ENCODE measurements around the gene EFEMP2. TPM values are rescaled to one million over a fixed set of nuclear protein-coding genes. Genes with fewer than 3 reads are reported as not detected.

Gene EFEMP2
- total RNA-seq, 2 experiments from 2014 or later, result 15.3 to 20.0 TPM

DNA sequence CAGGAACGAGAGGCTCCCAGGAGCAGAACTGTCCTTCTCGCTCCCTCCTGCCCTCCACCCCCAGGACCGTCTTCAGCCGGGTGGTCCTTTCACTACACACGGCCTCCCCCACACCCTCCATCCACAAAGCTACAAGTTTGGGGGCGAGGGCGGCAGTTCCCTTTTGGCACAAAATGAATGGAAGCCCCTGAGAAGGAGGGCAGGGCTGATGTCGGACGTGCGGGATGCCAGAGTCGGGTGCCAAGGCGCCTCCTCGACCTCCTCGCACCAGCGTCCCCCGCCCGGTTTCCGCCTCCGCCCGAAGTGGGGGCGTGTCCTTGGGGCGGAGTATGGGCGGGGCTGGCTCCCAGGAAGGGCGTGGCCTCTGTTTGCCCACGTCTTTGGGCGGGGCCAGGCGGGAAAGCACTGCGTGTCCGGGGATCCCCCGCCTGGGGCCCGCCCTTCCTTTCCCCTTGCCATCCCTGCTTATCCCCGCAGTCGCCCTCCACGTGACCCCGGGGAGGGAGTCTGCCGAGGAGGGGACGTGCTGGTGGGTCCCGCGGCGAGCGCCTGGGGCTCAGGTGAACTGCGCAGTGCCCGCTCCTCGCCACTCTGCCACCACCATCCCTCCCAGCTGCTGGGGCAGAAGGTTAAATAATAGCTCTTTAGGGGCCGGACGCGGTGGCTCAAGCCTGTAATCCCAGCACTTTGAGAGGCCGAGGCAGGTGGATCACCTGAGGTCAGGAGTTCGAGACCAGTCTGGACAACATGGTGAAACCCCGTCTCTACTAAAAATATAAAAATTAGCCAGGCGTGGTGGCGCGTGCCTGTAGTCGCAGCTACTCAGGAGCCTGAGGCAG, 937 bp upstream of the EFEMP2 start:
- H3K4me3 Mint-ChIP-seq, result peak overlapping the region; percentile 77
- POLR2A ChIA-PET, result interaction anchor here (1.6 to 7.5 kb wide), 4 partner anchors 11 to 21 kb away, joined by 5 to 176 read pairs (median 22); partner anchors contain the start of genes CCDC85B, CFL1, FIBP and MUS81
- ATAC-seq (ENCODE audit: low read depth) (peak; percentile 85), DNase-seq (peak; percentile 100)
- no peaks in the 10 kb centered on the region for H3K36me3 Mint-ChIP-seq
- H3K27ac Mint-ChIP-seq, result peak overlapping the region; percentile 77
- H3K9me3 Mint-ChIP-seq, result no peaks in the 10 kb centered on the region
- no peaks in the 10 kb centered on the region for H3K27me3 Mint-ChIP-seq
- peaks cover 33% of the 10 kb centered on the region for H3K4me1 Mint-ChIP-seq

DNA sequence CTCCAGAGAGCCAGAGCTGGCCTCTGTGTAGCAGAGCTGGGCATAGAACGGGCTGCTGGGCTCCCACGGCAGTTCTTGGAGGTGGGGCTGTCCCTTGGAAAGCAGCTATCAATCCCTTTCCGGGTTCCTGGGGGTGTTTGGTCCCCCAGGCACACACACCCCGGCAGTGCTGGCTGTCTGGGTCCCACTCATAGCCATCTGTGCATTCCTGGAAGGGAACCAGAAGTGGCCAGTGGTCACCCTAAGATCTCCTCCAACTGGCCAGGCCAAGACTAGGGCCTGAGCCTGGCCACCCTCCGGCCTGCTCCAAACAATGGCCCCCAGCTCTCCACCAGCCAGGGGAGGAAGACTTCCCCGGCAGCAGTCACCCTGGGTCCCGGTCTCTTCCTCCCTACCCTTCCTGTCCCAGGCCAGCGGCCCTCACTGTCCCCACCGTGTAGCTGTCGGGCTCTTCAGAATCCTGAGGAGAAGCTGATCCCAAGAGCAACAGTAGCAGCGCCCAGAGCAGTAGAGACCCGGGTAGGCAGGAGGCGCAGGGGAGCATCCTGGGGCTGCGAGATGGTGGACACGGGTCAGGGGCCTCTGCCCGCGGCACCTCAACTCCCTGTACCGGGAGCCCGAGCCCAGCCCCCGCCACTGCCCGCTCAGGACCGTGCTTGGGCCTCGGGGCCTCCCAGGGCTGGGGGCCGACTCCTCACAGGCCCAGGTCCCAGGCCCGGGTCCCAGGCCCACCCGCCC, 620 bp downstream of the EFEMP2 start:
- H3K4me3 Mint-ChIP-seq, result peak overlapping the region; percentile 19
- no peaks in the 10 kb centered on the region for H3K27me3 Mint-ChIP-seq
- H3K9me3 Mint-ChIP-seq, result no peaks in the 10 kb centered on the region
- peaks cover 23% of the 10 kb centered on the region for H3K4me1 Mint-ChIP-seq
- POLR2A ChIA-PET, result interaction anchor here (0.8 to 7.5 kb wide), 8 partner anchors 10 to 56 kb away, joined by 3 to 176 read pairs (median 9); partner anchors contain the start of genes CCDC85B, CFL1, FIBP and MUS81
- H3K27ac Mint-ChIP-seq, result peak overlapping the region; percentile 40
- peaks cover 5% of the 10 kb centered on the region for H3K36me3 Mint-ChIP-seq
- no peak for ATAC-seq (ENCODE audit: low read depth)
- no peak for DNase-seq

DNA sequence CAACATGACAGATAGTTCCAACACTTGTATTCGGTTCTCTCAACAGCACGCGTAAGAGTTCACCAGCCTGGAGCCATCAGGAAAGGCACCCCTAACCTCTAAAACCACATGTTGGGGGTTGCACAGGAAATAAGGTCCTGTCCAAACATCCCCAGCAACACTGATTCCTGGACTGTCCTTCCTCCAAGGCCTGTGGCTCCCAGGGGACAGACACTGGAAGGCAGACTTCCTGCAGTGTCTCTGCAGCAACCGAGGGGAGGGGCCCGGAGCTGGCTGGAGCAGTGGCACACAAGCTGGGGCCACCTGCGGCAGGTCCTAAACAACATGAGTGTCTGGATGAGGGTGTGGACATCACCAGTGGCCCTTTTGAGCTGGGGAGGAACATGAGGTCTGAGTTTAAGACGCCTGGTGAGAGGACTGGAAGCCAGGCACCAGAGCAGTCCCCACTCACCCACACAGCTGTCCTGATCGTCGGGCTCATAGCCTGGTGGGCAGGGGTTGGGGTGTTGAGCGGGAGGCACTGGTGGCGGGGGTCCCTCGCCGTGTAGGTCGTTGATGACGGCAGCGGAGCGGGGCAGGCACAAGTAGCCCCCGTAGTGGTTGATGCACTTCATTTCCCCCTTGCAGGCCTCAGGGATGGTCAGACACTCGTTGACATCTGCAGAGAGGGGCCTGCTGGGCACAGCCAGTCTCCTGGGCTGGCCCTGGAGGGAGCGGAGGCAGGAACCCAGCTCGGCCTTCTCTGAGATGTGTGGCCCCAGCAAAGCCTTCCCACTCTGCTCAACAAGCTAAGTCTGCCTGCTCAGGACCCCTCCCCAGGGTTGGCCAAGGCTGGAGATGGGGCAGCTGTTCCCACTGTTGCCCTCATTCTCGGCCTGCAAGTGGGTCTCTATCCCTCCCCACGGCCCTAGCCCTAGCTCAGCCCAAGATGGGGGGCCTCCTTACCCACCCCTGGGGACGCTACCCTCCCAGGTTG, 1.6 kb downstream of the EFEMP2 start:
- no peak for ATAC-seq (ENCODE audit: low read depth)
- Mint-ChIP-seq H3K4me3 (peak overlapping the region; percentile 25), H3K27me3 (no peaks in the 10 kb centered on the region), H3K27ac (no peak overlapping the region), H3K36me3 (peaks cover 5% of the 10 kb centered on the region), H3K9me3 (no peaks in the 10 kb centered on the region), H3K4me1 (peaks cover 21% of the 10 kb centered on the region)
- POLR2A ChIA-PET, result interaction anchor here (0.6 to 7.5 kb wide), 12 partner anchors 9 to 232 kb away, joined by 3 to 176 read pairs (median 5); partner anchors contain the start of genes CCDC85B, CFL1, CTSW and FIBP
- no peak for DNase-seq

DNA sequence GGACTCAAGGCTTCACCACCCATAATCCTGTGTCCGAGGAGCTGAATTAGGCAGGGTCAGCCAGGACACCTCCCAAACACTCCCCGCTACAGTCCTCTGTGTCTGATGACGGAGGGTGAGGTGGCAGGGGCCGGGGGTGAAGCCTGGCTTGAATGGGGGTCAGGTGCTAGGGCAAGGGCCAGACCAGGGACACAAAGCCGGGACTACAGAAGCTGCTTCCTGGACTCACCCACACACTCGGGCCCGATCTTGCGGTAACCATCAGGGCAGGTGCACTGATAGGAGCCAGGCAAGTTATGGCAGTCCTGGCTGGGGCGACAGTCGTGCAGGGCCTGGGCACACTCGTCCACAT, 2.3 kb downstream of the EFEMP2 start:
- H3K27ac Mint-ChIP-seq, result peak overlapping the region; percentile 36

DNA sequence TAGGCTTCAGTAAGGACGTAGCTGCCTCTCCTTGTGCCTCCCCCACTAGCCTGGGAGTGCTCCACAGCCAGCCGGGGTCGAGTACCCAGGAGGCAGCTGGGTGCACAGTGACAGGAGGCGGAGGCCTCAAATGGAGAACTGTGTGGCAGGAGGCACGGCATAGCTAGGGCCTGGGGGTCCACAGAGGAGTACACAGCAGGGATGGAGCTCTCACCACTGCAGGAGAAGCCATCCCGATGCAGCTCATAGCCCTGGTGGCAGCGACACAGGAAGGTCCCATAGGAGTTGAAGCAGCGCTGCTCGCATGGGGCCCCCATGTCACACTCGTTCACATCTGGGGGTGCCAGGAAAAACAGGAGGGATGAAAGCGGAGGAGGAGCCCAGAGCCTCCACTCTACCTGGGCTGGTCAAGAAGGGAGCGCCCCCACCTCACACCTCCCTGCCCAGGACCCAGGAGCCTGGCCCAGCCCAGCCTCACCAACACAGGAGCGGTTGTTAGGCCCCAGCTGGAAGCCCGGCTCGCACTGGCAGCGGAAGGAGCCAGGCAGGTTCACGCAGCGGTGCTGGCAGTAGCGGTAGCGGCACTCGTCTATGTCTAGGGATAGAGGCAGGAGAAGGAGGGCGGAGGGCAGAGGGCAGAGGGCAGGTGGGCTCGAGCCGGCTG, 2.8 kb downstream of the EFEMP2 start:
- peaks cover 8% of the 10 kb centered on the region for H3K36me3 Mint-ChIP-seq
- peak overlapping the region; percentile 36 for H3K27ac Mint-ChIP-seq
- ATAC-seq (ENCODE audit: low read depth) (no peak), DNase-seq (no peak)
- H3K9me3 Mint-ChIP-seq, result no peaks in the 10 kb centered on the region
- peaks cover 25% of the 10 kb centered on the region for H3K4me1 Mint-ChIP-seq
- POLR2A ChIA-PET, result interaction anchor here (0.6 to 7.5 kb wide), 9 partner anchors 9 to 231 kb away, joined by 3 to 176 read pairs (median 8); partner anchors contain the start of genes CCDC85B, CFL1, CTSW and FIBP
- no peak overlapping the region for H3K4me3 Mint-ChIP-seq
- H3K27me3 Mint-ChIP-seq, result no peaks in the 10 kb centered on the region

More for the DNA sequence above, 2.3 kb downstream of the EFEMP2 start:
- no peaks in the 10 kb centered on the region for H3K9me3 Mint-ChIP-seq
- POLR2A ChIA-PET, result interaction anchor here (2.1 to 7.5 kb wide), 6 partner anchors 9 to 232 kb away, joined by 7 to 176 read pairs (median 20); partner anchors contain the start of genes CCDC85B, CFL1, CTSW and FIBP
- H3K4me3 Mint-ChIP-seq, result peak overlapping the region; percentile 25
- H3K27me3 Mint-ChIP-seq, result no peaks in the 10 kb centered on the region
- H3K4me1 Mint-ChIP-seq, result peaks cover 21% of the 10 kb centered on the region
- DNase-seq, result no peak
- H3K36me3 Mint-ChIP-seq, result peaks cover 5% of the 10 kb centered on the region
- ATAC-seq (ENCODE audit: low read depth), result no peak

DNA sequence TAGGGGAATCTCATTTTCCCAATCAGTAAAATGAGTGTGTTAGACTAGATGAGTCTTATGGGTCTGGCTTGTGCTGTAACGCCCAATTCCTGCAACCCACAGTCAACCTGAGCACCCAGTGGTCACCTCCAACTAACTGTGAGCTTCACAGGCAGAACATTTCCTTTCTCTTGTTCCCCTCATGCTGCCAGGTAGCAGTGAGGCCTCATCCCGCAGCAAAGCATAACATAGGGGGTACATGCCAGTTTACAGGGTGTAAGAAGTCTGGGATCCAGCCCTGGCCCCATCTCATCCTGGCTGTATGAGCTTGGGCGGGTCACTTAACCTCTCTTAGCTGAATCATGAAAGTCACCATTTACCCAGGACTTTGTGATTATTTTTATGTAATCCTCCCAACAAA, 3.7 kb downstream of the EFEMP2 start:
- no peak for DNase-seq
- H3K4me1 Mint-ChIP-seq, result peaks cover 22% of the 10 kb centered on the region
- no peak overlapping the region for H3K27ac Mint-ChIP-seq
- no peak overlapping the region for H3K4me3 Mint-ChIP-seq
- no peaks in the 10 kb centered on the region for H3K9me3 Mint-ChIP-seq
- POLR2A ChIA-PET, result interaction anchor here (1.6 to 7.5 kb wide), 7 partner anchors 8 to 230 kb away, joined by 4 to 176 read pairs (median 8); partner anchors contain the start of genes CCDC85B, CFL1, CTSW and FIBP
- no peaks in the 10 kb centered on the region for H3K27me3 Mint-ChIP-seq
- ATAC-seq (ENCODE audit: low read depth), result no peak
- peaks cover 10% of the 10 kb centered on the region for H3K36me3 Mint-ChIP-seq

DNA sequence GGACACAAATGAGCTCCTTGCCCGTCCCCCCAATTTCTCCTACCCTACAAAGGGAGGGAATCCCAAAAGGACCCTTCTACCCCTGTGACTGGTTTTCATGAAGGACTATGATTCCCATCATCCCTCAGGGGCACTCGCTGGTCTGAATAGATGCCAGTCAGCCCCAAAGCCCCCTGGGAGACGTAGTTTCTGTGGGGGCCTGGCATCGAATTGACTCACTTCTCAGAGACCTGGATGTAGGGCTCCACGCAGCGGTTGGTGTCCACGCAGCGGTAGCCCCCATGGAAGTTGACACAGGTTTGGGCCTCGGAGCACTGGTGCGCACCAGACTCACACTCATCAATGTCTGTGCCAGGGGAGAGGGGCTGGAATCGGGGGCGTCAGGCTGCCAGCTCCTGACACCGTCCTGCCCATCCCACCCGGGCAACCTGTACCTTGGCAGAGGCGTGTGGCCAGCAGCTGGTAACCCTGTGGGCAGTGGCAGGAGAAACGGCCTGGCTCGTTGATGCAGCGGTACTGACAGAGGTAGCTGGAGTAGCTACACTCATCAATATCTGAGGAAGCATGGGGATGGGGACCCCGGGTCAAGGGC, 4.4 kb downstream of the EFEMP2 start:
- Mint-ChIP-seq H3K36me3 (peaks cover 10% of the 10 kb centered on the region), H3K9me3 (no peaks in the 10 kb centered on the region), H3K27ac (no peak overlapping the region), H3K27me3 (no peaks in the 10 kb centered on the region), H3K4me3 (no peak overlapping the region), H3K4me1 (peaks cover 23% of the 10 kb centered on the region)
- ATAC-seq (ENCODE audit: low read depth) (no peak), DNase-seq (no peak)
- POLR2A ChIA-PET, result interaction anchor here (1.6 to 7.5 kb wide), 7 partner anchors 7 to 230 kb away, joined by 4 to 176 read pairs (median 8); partner anchors contain the start of genes CCDC85B, CFL1, CTSW and FIBP

DNA sequence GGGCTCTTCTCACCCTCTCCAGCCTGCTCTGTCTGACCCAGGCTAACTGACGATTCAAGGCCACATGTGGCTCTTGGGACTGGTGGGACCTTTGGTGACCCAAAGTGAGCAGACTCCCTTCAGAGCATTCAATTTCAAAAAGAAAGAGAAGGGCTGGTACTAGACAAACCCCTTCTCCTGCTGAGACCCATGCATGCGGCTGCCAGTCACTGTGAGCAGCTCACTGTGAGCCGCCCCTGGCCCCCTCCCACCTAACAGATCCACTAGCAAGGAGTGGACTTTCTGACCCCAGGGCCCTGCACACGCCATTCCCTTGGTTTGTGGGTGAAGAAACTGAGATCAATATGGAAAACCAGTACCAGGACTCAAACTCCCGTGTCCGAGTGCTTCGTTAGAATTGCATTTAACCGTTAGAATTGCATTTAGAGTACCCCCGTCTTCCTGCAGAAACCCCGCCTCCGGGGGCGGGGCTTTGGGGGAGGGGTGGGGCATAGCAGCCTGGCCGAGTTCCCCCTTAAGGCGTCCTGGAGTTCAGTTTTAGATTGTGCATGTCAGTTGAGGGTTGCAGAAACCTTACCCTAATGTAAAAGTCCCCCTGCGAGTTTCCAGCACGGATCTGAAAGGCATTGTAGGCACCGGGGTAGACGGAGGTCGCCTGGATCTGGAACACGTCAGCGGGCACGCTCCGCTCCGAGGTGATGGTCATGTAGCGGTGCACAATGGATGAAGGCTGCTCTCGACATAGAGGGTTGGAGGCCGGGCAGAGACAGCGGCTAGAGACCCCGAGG, 5.1 kb downstream of the EFEMP2 start:
- Mint-ChIP-seq H3K27me3 (no peaks in the 10 kb centered on the region), H3K27ac (no peak overlapping the region), H3K4me1 (peaks cover 25% of the 10 kb centered on the region), H3K9me3 (no peaks in the 10 kb centered on the region), H3K36me3 (peaks cover 16% of the 10 kb centered on the region), H3K4me3 (no peak overlapping the region)
- ATAC-seq (ENCODE audit: low read depth), result no peak
- DNase-seq, result no peak
- POLR2A ChIA-PET, result interaction anchor here (2.5 to 7.5 kb wide), 4 partner anchors 7 to 17 kb away, joined by 7 to 176 read pairs (median 16); partner anchors contain the start of genes CFL1, CTSW and MUS81

DNA sequence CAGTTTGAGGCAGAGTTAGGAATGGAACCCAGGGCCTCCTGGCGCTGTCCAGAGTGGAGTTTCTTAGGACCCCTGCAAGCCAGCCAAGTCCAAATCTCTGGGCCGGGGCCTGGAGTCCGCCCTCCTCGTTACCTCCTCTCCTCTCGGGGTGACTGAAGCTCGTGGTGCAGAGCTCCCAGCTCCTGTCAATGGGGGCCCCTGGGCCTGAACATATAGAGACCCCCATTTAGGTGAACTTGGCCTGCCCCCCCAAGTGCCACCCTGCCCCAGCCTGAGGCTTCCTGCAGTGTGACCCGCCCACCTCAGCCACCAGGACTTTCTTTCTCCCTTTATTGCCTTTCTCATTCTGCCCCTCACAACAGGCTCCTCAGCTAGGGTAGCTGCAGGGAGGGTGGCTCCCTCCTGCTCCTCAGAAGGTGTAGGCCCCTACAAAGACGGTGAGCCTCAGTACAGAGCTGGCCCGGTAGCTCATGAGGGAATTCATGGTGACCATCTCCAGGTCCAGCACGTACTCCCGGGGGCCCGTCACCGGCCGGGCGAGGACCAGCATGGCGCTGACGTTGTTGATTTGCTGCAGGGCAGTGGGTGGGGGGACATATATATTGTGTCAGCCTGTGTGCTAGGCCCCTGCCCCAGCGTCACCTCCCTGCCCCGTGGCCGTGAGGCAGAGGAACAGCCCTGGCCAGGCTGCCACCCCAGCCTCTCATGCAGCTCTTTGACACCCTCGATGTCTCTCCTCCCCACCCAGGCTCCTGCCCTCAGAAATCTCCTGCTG, 5.9 kb downstream of the EFEMP2 start:
- Mint-ChIP-seq H3K4me1 (peaks cover 29% of the 10 kb centered on the region), H3K9me3 (no peaks in the 10 kb centered on the region), H3K36me3 (peaks cover 17% of the 10 kb centered on the region), H3K27ac (no peak overlapping the region), H3K4me3 (no peak overlapping the region), H3K27me3 (no peaks in the 10 kb centered on the region)
- no peak for DNase-seq
- ATAC-seq (ENCODE audit: low read depth), result no peak
- POLR2A ChIA-PET, result interaction anchor here (1.6 to 2.5 kb wide), 2 partner anchors 9 to 18 kb away, joined by 7 to 8 read pairs; partner anchors contain the start of gene CFL1

DNA sequence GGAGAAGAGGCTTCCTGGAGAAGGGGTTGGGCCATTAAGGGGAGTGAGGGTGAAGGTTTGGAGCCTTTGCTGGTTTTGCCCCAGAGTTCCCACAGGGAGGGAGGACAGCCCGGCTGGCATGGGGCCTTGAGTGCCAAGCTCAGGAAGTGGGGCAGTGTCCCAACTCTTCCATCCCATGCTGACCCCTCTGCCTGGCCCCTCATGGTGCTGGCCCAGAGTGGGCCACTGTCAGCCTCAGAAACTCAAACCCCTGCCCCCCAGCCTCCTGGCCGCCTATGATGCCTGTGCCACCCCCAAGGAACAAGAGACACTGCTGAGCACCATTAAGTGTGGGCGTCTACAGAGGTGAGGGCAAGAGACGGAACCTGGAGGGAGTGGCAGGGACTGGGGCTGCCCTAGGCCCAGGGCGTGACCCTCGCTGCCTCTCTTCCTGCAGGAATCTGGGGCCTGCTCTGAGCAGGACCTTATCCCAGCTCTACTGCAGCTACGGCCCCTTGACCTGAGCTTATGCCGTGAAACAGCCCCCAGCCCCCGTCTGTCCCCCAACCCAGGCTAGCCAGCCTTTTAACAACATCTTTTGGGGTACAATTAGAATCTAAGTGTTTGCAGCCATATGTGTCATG, 6.9 kb downstream of the EFEMP2 start:
- no peaks in the 10 kb centered on the region for H3K9me3 Mint-ChIP-seq
- ATAC-seq (ENCODE audit: low read depth) (no peak), DNase-seq (no peak)
- peaks cover 17% of the 10 kb centered on the region for H3K36me3 Mint-ChIP-seq
- no peak overlapping the region for H3K4me3 Mint-ChIP-seq
- no peak overlapping the region for H3K27ac Mint-ChIP-seq
- H3K4me1 Mint-ChIP-seq, result peaks cover 28% of the 10 kb centered on the region
- POLR2A ChIA-PET, result interaction anchor here (0.5 to 1.6 kb wide), 3 partner anchors 8 to 65 kb away, joined by 3 to 8 read pairs (median 4); partner anchors contain the start of gene CFL1
- no peaks in the 10 kb centered on the region for H3K27me3 Mint-ChIP-seq

All from activated naive CD8-positive, alpha-beta T cell treated with anti-CD3 and anti-CD28 coated beads, Interleukin-2, amount 10 ng/mL, durations not matched to agents 7 days and 5 days (primary cell).